NT2/D1 (cell line): Measurements from ENCODE around the gene EXOC3L2.

Experiments
- SUZ12 ChIP-seq: IDR thresholded peaks from 2 replicates; pipeline ENCODE4 v1.6.1; 2011; ENCODE audit not compliant: insufficient read length, insufficient read depth; ENCODE audit errors: extremely low read depth
- YY1 ChIP-seq: IDR thresholded peaks from 2 replicates; pipeline ENCODE4 v1.6.1; 2011; ENCODE audit not compliant: insufficient read length, insufficient read depth
- ZNF274 ChIP-seq: IDR thresholded peaks from 2 replicates; pipeline ENCODE4 v1.6.1; 2011; ENCODE audit warnings: mild to moderate bottlenecking, low read depth, low read length

- TF ChIP-seq ZNF274 (no peak), YY1 (no peak), SUZ12 (no peak)
Observed at GRCh38 chr19:45200568-45200967, 44.6 kb downstream of the EXOC3L2 start.
